ELF-1 (cell line): ENCODE measurements around the gene TNFRSF13B.
"Not testable (repeated sequence)": the region's sequence is repeated elsewhere in the genome, so short reads cannot be mapped to it uniquely, and the experiment has no call there.

Source experiments
- DNase-seq: peaks from one replicate; pipeline ENCODE4 v3.0.0-alpha.2; 2016; ENCODE audit warnings: low read depth, low spot score

The TNFRSF13B gene

GRCh38 chr17:16971458-16972338 is at the start of gene TNFRSF13B:
Gene TNFRSF13B (minus strand): TSS chr17:16972118. CDS start chr17:16972075, 43 bp downstream.
- DNase-seq = no peak

GRCh38 chr17:17021194-17021863 is 49.4 kb upstream of the TNFRSF13B start:
- peak; percentile 70 for DNase-seq

- DNase-seq = no peak
These were observed 48.9 kb upstream of the TNFRSF13B start for GRCh38 chr17:17020821-17021193.

- no peak for DNase-seq
These were observed 48.1 kb upstream of the TNFRSF13B start for GRCh38 chr17:17019891-17020456.

DNA sequence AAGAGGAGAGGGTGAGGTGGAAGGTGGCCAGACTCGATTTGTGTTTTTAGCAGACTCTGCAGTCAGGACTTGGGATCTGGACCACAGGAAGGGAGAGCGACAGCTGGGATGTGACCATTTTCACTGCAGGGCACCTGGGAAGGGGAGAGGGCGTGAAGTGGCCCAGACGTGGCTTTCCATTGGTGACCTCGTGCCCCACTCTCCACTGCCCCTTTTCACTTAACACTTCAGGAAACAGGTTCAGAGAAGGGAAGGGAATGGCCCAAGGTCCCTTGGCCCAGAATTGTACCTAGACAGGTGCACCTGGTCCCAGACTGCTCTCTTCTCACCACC is 47.5 kb upstream of the TNFRSF13B start:
- DNase-seq = no peak

DNA sequence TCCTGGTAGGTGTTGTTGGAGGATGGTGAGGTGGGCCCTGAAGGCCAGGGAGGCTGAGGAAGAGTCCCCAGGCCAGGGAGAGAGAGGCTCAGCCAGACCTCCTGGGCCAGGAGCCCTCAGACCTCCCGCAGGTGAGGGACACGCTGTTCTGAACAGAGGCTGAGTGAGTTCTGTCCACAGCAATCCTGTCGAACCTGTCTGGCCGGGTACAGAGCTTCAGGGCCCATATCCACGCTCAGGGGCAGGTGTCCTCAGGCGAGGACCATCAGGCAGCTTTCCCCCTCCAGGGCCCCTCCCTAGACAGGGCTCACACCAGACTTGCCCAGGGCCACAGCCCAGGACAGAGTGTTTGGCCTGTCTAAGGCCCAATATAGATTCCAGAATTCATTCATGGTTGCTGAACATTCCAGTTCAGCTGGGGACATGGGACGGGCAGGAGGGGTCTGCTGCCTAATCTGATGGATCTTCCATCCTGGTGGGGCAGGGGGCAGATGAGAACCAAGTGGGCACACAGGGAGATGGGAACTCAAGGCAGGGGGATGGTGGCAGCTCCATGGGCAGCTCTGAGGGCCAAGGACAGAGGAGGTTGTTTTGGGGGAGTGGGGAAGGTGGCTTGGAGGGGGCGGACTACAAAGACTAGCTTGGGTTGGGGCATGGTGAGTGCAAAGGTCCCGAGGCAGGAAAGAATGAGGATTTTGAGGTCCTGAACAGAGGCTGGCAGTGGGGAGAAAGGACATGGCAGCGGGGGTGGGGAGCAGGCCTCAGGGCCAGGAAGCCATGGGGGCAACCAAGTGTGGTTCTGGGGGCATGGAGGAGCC is 46.9 kb upstream of the TNFRSF13B start:
- DNase-seq = peak; percentile 89

GRCh38 chr17:17018021-17018441 is 46.1 kb upstream of the TNFRSF13B start:
- DNase-seq = no peak

- no peak for DNase-seq
These were observed 45.6 kb upstream of the TNFRSF13B start for GRCh38 chr17:17017343-17018014.

GRCh38 chr17:17016199-17017197 is 44.6 kb upstream of the TNFRSF13B start:
- DNase-seq = not testable (repeated sequence)

DNA sequence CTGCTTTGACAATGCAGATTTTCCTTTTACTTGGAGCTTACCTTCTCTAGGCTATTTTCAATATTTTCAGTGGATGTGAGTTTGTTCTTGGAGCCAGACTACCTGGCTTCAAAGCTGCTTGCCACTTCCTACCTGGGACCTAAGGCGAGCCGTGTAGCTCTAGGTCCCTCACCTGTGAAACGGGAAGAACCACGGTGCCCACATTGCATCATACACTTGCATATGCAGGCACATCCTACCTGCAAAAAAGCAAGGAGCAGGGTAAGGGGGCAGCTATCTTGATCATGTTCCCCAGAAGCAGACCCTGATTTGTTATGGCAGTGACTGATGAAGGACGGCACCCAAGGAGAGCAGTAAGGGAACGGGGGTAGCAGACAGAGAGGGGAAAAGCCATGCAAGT is 43.3 kb upstream of the TNFRSF13B start:
- DNase-seq = no peak

DNA sequence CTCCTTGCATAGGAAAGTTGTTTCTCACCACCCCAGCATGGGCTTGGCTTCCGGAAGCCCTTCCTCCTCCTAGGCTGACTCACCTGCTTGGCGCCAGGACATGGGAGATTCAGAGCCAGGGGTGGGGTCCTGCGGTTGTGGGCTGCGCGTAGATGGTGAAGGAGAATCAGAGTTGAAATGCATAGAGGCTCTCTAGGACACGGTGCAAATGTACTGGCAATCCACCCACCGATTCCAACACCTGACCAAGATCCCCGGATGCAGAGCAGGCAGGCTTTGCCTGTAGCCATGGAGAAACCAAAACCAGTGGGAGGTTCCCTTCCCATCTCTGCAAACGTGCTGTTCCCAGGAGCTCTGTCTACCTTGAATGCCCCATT is 42.8 kb upstream of the TNFRSF13B start:
- not testable (repeated sequence) for DNase-seq

DNA sequence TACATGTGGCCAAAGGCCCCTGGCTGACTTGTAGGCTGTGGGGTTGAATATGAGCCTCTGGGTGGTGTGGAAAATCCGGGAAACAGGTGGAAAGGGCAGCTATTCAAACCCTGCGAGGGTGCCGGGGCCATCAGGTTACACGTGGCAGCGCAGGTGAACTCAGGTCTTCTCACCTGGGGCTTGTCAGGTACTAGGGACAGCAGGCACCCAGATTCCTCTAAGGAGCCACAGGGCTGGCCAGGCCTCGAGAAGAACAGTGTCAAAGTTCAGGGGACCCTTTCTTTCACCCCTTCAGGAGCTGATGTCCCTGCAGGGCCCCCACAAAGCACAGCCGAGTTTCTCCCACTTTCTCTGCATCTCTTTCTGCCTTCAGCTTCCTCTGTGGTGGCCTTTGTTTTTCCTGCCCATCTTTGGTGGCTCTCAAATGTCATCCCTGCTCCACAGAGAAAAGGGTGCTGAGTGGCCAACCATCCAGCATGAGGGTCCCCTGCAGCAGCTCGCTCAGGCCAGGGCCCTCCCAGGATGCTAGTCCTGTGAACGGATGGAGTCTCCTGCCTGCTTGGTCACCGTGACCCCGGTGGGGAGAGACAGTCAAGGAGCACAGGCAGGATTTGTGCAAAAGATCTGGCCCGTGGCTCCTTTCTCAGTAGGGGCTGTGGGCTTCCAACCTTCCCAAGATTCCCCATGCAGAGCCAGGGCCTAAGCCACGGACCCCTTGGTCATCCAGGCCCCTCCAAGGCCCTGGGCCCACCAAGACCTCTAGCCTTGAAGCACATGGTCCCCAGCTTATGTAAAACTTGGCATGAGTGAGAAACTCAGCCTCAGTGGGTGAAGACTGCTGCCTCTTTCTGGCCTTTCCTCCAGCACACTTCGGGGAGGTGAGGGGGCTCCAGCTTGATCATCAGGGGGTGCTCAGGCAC is 42.2 kb upstream of the TNFRSF13B start:
- DNase-seq = not testable (repeated sequence)

DNA sequence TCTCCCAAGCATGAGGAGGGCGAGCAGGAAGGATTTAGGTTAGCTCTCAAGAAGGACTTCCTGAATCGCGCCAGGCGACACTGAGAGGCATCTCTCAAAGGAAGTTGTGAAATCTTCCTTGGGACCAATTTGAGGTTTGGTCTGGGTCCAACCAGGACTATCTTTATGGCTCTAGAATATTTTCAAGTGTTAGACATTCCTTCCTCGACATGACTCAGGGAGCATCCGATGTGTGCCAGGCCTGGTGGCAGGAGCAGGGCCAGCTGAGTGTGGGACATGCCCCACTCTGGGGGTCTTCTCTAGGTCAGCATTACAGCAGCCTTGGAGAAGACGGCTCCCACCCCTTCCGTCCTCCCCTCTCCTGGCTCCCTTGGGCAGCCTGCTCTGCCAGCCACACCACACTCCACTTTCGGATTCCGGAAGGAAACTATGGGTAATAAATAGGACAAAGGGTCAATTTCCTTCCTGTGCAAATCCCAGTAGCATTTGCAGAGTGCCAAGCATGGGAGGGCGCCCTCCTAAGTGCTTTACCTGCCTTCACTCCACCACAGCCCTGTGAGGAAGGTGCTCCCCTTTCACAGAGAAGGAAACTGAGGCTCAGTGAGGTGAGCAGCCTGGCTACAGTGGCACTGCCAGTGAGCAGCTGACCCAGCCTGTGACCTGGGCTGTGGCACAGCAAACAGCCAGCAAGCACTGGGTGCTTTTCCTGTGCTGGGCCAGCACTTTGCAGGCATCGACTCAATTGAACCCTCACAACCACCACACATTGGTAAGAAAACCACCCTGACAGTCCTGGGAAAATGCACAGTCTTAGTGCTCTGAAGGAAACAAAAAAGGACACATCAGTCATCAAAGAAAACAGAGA is 39.4 kb upstream of the TNFRSF13B start:
- not testable (repeated sequence) for DNase-seq

DNA sequence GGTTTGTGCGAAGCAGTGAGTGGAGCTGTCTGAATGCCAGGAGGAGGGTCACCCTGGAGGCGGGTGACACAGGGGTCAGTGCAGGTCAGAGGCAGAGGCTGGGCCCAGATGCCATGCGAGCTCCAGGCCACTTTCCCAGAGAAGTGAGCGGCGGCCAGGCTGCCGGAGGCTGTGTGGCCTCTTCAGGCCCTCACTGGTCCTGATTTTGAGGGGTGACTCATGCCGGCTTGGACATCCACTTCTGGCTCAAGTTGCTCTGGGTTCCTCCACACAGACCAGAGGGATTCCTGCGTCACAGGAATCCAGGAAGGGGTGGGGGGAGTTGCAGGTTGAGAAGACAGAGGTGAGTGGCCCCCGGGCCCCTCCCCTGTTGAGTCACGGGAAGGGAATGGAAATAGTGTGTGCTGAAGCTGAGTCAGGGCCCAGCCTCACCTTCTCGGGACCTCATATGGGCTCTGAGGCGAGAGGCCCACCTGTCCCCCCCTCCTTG is 38.7 kb upstream of the TNFRSF13B start:
- not testable (repeated sequence) for DNase-seq

DNA sequence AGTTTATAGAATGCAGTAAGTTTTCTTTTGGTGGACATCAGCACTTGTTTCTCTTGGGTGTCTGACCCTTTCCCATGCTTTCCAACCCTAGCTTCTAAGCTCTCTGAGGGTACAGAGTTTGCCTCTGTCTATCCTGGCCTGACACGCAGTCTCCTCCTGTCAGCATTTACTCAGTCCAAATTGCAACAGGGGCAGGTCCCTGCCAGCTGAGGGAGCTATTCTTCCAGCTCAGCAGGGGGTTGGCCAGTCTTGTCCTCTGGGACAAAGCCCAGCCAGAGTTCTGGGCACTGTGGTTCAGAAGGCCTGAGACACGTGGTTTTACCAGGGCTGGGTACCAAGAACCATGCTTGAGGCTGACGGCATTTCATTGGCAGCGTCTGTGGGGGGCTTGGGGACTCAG is 38.1 kb upstream of the TNFRSF13B start:
- not testable (repeated sequence) for DNase-seq

DNA sequence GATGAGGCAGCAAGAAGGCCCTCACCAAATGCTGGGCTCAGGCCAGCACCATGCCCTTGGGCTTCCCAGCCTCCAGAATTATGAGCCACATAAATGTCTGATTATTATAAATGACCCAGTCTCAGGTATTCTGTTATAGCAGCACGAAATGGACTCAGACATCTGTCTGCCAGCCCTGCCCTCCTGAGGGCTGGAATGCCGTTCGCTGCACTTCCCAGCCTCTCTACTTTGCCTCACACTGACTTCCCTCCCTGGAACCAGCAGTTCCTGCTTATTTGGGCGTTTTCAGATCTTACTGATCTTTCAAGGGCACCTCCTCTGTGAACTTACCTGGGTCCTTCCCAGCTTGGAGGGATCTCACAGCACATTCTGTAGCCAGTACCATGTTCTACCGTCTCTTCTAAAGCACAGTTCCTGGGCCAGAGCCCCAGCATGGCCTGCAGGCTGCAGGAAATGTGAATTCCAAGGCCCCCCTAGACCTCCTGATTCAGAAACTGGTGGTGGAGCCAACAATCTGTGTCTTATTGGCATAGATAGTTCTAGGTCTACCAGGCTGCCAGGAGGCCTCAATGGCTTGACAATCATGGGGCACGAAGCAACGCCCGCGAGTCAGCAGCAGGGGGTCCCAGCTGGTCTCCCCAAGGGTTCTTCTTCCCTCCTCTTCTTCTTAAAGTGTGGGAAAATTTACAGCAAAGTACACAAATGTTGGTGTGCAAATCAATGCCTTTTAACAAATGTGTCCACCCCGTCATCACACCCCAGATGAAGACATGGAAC is 36.9 kb upstream of the TNFRSF13B start:
- not testable (repeated sequence) for DNase-seq

DNA sequence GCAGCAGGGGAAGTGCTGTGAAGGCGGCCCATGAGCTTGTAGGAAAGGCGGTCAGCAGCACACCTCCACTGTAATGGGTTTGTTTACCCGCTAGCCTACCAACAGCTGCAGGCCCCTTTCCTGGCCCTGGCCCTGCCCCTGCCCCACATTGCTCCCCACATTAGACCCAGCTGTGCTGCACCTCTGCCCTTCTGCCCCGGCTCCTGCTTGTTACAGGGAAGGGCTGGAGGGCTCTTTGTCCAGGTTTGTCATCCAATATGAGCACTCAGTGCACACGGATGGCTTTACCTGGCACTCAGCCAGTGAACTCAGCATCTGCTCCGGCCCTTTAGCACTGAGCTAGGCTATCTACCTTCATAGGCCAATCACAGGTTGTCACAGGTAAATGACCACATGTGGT is 36.0 kb upstream of the TNFRSF13B start:
- DNase-seq = not testable (repeated sequence)
